Endothelial cell of hepatic sinusoid (primary cell): Measurements from ENCODE around the gene OR2L3.
"Not testable (repeated sequence)": the region's sequence is repeated elsewhere in the genome, so short reads cannot be mapped to it uniquely, and the experiment has no call there.

Source experiments
- in situ Hi-C: cut with HindIII; loops from 2 replicates; pipeline ENCODE4 v1.10.0; 2017; ENCODE audit warnings: low sequenced_read_pairs

Gene OR2L3

GRCh38 chr1:248046536-248046935 lies at the start of gene OR2L3:
TSS of gene OR2L3 (plus strand) at chr1:248046836. CDS start at chr1:248060682, 13,846 bp downstream.
- in situ Hi-C loops: no loop called here

- in situ Hi-C loops: no loop called here
Observed at GRCh38 chr1:247998811-247999210, 47.8 kb upstream of the OR2L3 start.

DNA sequence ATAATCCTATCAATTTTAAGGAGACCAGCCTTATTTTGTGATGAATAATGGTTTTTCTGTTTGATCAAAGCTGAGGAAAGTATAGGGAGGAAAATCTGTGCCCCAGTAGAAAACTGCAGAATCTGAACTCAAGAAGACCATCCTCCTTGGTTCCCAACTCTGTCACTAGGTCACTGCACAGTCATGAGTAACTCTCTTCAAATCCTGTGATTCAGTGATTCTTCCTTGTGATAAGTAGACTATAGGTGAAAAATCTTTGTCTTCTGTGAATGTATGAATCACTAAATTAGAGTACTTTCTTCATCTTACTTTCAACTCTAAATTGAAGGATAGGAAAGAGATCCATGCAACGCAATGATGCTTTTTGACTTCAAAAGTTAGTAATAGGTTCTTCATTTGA lies 46.5 kb upstream of the OR2L3 start:
- in situ Hi-C loops: no loop called here

- in situ Hi-C loops: no loop called here
Observed at GRCh38 chr1:248007778-248008177, 38.9 kb upstream of the OR2L3 start.

DNA sequence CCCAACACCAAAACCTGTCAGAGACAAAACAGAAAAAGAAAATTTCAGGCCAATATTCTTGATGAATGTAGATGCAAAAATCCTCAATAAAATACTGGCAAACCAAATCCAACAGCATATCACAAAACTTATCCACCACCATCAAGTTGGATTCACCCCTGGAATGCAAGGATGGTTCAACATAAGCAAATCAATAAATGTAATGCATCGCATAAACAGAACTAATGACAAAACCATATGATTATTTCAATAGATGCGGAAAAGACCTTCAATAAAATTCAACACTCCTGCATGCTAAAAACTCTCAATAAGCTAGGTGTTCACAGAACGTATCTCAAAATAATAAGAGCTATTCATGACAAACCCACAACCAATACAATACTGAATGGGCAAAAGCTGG lies 37.0 kb upstream of the OR2L3 start:
- in situ Hi-C loops: no loop called here

DNA sequence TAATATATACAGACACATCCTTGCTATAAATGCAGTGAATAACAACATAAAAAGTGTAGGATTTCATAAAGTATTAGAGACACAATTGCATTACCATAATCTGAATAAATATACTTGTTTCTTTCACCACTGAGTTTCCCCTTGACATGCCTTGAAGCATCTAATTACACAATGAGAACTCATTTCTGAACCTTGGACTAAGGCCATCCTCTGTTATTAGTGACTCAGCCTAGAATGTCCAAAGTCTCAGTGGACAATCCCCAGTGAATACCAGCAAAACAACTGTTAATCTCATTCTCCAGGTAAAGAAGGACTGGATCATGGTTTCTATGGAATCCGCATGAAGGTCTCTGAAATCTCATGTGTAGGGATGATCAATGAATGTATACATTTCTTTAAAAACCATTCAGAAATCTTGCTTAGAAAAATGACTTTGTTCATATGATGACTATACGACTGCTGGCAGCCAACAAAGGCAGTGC lies 33.4 kb upstream of the OR2L3 start, which contains the start of gene OR2L5:
TSS of gene OR2L5 (plus strand) at position 432 of the 482 bp plus-strand sequence. CDS start 8,288 bp downstream, outside the sequence.
- in situ Hi-C loops: no loop called here

- in situ Hi-C loops: no loop called here
Observed at GRCh38 chr1:248015803-248016202, 30.8 kb upstream of the OR2L3 start.

DNA sequence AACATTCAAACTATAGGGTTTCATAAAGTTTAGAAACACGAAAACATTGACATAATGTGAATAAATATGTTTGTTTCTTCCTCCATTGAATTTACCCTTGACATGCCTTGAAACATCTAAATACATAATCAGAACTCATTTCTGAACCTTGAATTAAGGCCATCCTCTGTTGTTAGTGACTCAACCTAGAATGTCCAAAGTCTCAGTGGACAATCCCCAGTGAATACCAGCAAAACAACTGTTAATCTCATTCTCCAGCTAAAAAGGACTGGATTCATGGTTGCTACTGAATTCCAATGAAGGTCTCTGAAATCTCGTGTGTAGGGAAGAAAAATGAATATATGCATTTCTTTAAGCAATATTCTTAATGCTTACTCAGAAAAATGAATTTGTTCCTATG lies 16.9 kb upstream of the OR2L3 start, which contains the start of gene OR2L2:
TSS of gene OR2L2 (plus strand) at position 301 of the 400 bp plus-strand sequence. CDS start 8,198 bp downstream, outside the sequence.
- in situ Hi-C loops: no loop called here

GRCh38 chr1:248045209-248045608 lies 1.4 kb upstream of the OR2L3 start:
- in situ Hi-C loops: no loop called here

DNA sequence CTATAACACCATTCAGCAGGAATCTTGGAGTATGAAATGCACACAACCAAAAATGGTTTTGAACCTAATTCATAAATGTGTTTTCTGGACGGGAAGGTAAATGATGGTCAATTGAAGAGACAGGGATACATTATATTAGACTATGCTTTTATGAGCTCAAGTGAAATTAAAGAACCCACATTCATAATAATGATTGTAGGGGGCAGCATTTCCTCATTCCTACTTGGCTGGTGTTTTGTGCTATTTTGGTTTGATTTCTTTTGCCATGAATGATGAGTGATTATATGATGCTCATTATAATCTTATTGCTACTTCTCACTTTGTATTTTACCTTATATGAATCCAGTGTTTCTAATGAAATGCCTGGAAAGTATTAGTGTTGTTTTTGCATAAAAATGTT lies 372 bp downstream of the OR2L3 start:
- in situ Hi-C loops: no loop called here

- in situ Hi-C loops: no loop called here
Observed at GRCh38 chr1:248054671-248055070, 8.0 kb downstream of the OR2L3 start.

- in situ Hi-C loops: no loop called here
Observed at GRCh38 chr1:248055261-248055660, 8.6 kb downstream of the OR2L3 start.

DNA sequence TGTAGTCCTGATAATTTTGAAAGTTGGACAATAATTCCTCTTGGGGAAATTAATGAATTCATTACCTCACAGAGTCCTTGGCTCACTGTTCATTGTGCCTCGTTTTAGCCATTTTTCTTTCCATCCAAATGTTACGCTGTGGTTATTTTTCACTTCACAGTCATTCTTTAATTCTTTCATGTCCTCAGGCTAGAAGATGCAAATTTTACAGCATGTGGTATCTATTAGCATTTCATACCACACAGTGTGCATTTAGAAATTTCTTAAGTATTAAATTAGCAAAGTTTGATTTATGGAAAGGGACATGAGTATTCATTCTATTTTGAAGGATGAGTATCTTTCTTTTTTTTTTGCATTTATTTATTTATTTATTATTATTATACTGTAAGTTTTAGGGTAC lies 18.4 kb downstream of the OR2L3 start:
- in situ Hi-C loops: no loop called here

DNA sequence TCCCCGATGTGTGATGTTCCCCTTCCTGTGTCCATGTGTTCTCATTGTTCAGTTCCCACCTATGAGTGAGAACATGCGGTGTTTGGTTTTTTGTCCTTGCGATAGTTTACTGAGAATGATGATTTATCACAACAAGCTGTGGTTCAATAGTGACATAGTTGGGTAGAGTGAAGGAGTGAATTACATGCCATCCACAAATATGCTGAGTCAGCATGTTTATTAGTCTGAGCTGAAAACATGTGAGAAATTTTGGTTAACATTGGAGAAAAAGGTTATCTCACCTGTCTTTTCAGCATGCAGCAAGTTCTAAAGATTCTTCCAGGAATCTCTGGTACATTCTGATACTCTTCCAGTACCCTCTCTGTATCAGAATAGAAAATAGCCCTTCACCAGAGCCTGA lies 19.0 kb downstream of the OR2L3 start:
- in situ Hi-C loops: no loop called here

- in situ Hi-C loops: not testable (repeated sequence)
Observed at GRCh38 chr1:248083864-248084263, 37.2 kb downstream of the OR2L3 start.

DNA sequence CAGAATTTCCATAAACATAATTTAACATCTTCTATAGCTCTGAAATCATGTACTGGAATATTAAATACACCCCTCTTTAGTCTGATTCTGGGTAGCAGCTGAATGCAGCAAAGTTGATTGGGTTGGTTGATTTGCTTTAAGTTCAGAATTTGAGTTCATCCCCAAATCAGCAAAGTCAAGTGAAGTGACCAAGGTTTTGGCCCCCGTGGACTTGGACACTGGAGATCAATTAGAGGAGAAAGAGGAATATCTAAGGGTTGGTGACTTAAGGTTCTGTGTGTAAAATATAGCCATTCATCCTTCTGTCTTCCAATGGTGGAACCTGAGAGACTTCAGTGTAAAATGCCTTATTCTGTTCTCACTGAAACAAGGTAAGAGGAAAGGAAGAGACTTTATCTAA lies 48.2 kb downstream of the OR2L3 start, which contains the start of gene OR2L13:
TSS of gene OR2L13 (plus strand) at position 301 of the 400 bp plus-strand sequence. CDS start 4,192 bp downstream, outside the sequence.
- in situ Hi-C loops: no loop called here

DNA sequence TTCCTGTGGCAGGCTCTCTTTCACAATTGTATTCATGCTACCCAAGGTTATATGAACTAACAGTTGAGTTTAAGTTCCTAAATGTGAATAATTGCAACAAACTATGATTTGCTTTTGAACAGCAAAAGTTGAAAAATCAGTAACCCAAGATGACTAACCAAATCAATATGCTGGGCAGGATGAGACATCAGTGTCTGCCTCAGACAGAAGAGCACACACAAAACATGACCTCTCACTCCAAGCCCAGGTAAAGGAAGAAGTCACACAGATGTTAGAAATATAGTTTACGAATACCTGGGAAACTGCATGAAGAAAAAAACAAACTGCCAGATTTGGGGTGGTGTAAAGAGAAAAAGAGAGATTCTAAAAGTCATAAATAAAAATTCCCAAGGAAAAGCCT lies 51.9 kb downstream of the OR2L3 start:
- in situ Hi-C loops: no loop called here

- in situ Hi-C loops: no loop called here
Observed at GRCh38 chr1:248102847-248103246, 56.2 kb downstream of the OR2L3 start.

GRCh38 chr1:248111157-248111556 lies 64.5 kb downstream of the OR2L3 start:
- in situ Hi-C loops: no loop called here
